HepG2 (cell line): ENCODE results near the gene RPS25. TPM values are rescaled to one million over a fixed set of nuclear protein-coding genes. Genes with fewer than 3 reads are reported as not detected.

Experiments
- ATAD3A ChIP-seq: sonication (generic); formaldehyde crosslinking; IDR thresholded peaks from 2 replicates; pipeline ENCODE4 v1.4.0; 2020; ENCODE audit warnings: missing genetic modification reagents
- CENPX ChIP-seq: sonication (generic); formaldehyde crosslinking; IDR thresholded peaks from 2 replicates; pipeline ENCODE4 v1.9.0; 2021; ENCODE audit warnings: mild to moderate bottlenecking, missing genetic modification reagents, moderate library complexity
- FOXA3 ChIP-seq: IDR thresholded peaks from 2 replicates; pipeline ENCODE4 v1.6.1; 2016; ENCODE audit warnings: missing genetic modification reagents, missing compliant biosample characterization
- HES4 ChIP-seq: sonication (generic); formaldehyde crosslinking; IDR thresholded peaks from 2 replicates; pipeline ENCODE4 v1.9.0; 2021; ENCODE audit warnings: mild to moderate bottlenecking, missing genetic modification reagents, borderline replicate concordance
- HNF4A ChIP-seq: sonication (generic); formaldehyde crosslinking; IDR thresholded peaks from 2 replicates; pipeline ENCODE4 v1.4.0; 2020; ENCODE audit warnings: missing genetic modification reagents
- KLF16 ChIP-seq, 2 experiments: sonication (generic) in 1 of 2; formaldehyde crosslinking in 1 of 2; IDR thresholded peaks; 2 replicates each; pipeline versions ENCODE4 v1.6.1 to v1.8.0; 2016 to 2023; ENCODE audit warnings: missing genetic modification reagents in 2 of 2, missing compliant biosample characterization in 1 of 2
- NFIB ChIP-seq: sonication (generic); formaldehyde crosslinking; IDR thresholded peaks from 2 replicates; pipeline ENCODE4 v1.9.0; 2021; ENCODE audit warnings: missing genetic modification reagents, mild to moderate bottlenecking, borderline replicate concordance
- NFRKB ChIP-seq: fragments of 450-650 bp; IDR thresholded peaks from 2 replicates; pipeline ENCODE4 v1.6.1; 2017
- POGZ ChIP-seq: sonication (generic); formaldehyde crosslinking; IDR thresholded peaks from 2 replicates; pipeline ENCODE4 v1.4.0; 2020; ENCODE audit warnings: mild to moderate bottlenecking, missing genetic modification reagents
- REPIN1 ChIP-seq: sonication (generic); formaldehyde crosslinking; IDR thresholded peaks from 2 replicates; pipeline ENCODE4 v1.8.0; 2022; ENCODE audit warnings: missing genetic modification reagents, low read depth, mild to moderate bottlenecking, borderline replicate concordance
- RFXANK ChIP-seq: IDR thresholded peaks from 2 replicates; pipeline ENCODE4 v1.6.1; 2016
- SIN3A ChIP-seq: IDR thresholded peaks from 2 replicates; pipeline ENCODE4 v1.6.1; 2011; ENCODE audit warnings: low read depth, mild to moderate bottlenecking, control low read depth, low read length, borderline replicate concordance
- SRSF9 ChIP-seq: fragments of 200-400 bp; formaldehyde crosslinking; IDR thresholded peaks from 2 replicates; pipeline ENCODE4 v1.6.1; 2018; ENCODE audit warnings: borderline replicate concordance, mild to moderate bottlenecking, low read depth, low read length; ENCODE audit not compliant: insufficient read depth, poor library complexity, severe bottlenecking
- TAF1 ChIP-seq: sonication (generic); formaldehyde crosslinking; IDR thresholded peaks from 2 replicates; pipeline ENCODE4 v1.4.0; 2020; ENCODE audit warnings: missing genetic modification reagents
- TEAD3 ChIP-seq: optimal IDR thresholded peaks from 2 replicates; pipeline ENCODE3; 2016; ENCODE audit warnings: borderline replicate concordance
- ZMYM2 ChIP-seq: sonication (generic); formaldehyde crosslinking; IDR thresholded peaks from 2 replicates; pipeline ENCODE4 v1.8.0; 2022; ENCODE audit warnings: mild to moderate bottlenecking, missing genetic modification reagents
- ZNF143 ChIP-seq: sonication (generic); formaldehyde crosslinking; IDR thresholded peaks from 2 replicates; pipeline ENCODE4 v1.4.0; 2020; ENCODE audit warnings: missing genetic modification reagents
- ZNF20 ChIP-seq: sonication (generic); formaldehyde crosslinking; IDR thresholded peaks from 2 replicates; pipeline ENCODE4 v1.4.0; 2020; ENCODE audit warnings: mild to moderate bottlenecking, moderate library complexity, missing genetic modification reagents
- ZNF232 ChIP-seq: sonication (generic); formaldehyde crosslinking; IDR thresholded peaks from 2 replicates; pipeline ENCODE4 v1.4.0; 2020; ENCODE audit warnings: missing genetic modification reagents, borderline replicate concordance
- ZNF276 ChIP-seq: sonication (generic); formaldehyde crosslinking; IDR thresholded peaks from 2 replicates; pipeline ENCODE4 v1.4.0; 2020; ENCODE audit warnings: mild to moderate bottlenecking, low read depth, missing genetic modification reagents
- ZNF281 ChIP-seq: sonication (generic); formaldehyde crosslinking; IDR thresholded peaks from 2 replicates; pipeline ENCODE4 v1.4.0; 2020; ENCODE audit warnings: missing genetic modification reagents, borderline replicate concordance
- ZNF382 ChIP-seq: sonication (generic); formaldehyde crosslinking; IDR thresholded peaks from 2 replicates; pipeline ENCODE4 v1.5.0; 2020; ENCODE audit warnings: missing genetic modification reagents, mild to moderate bottlenecking, borderline replicate concordance
- ZNF512 ChIP-seq: sonication (generic); formaldehyde crosslinking; IDR thresholded peaks from 2 replicates; pipeline ENCODE4 v1.4.0; 2020; ENCODE audit warnings: mild to moderate bottlenecking, missing genetic modification reagents
- ZNF557 ChIP-seq: sonication (generic); formaldehyde crosslinking; IDR thresholded peaks from 2 replicates; pipeline ENCODE4 v1.4.0; 2020; ENCODE audit warnings: missing genetic modification reagents
- polyA plus RNA-seq, 8 experiments: library from polyadenylated mRNA; depleted of rRNA in 3 of 8; stranded (reverse) in 7 of 8; unstranded in 1 of 8; fragments of >200 nt; fragmentation: Illumina TruSeq in 4 of 8; extraction: Trizol in 4 of 8; gene quantifications; 2 replicates each; pipeline versions ENCODE4 v1.2.1 to v1.2.3, GENCODE V29; 2011 to 2016; ENCODE audit warnings: low read depth in 4 of 8, missing spikeins in 1 of 8, mixed read lengths in 1 of 8; ENCODE audit not compliant: insufficient read depth in 1 of 8
- total RNA-seq, 5 experiments: library from RNA; depleted of rRNA; stranded (reverse); fragments of >200 nt; fragmentation: Illumina TruSeq; extraction: Trizol; gene quantifications; 2 replicates each; pipeline ENCODE4 v1.2.3, GENCODE V29; 2016; ENCODE audit warnings: low read depth in 1 of 5
- TF ChIP-seq, protein P1 (sequence below): sonication (generic); formaldehyde crosslinking; IDR thresholded peaks from 2 replicates; pipeline ENCODE4 v1.4.0; 2020; ENCODE audit warnings: mild to moderate bottlenecking, missing genetic modification reagents

RPS25 gene
- total and polyA plus RNA-seq, 2 of the 13 experiments (the other 11 are each of a cell fraction or from before 2014, with no cell fraction given), result 839 to 1,415 TPM

GRCh38 chr11:119056421-119056999 lies 38.4 kb upstream of the RPS25 start (continued):
- TF ChIP-seq ZNF512 (CRISPR knock-in tag) (no peak), SRSF9 (no peak), ZNF382 (CRISPR knock-in tag) (no peak), HES4 (CRISPR knock-in tag) (peak; percentile 69; the same call in 1 of the 2 replicates), TAF1 (CRISPR knock-in tag) (no peak), HNF4A (no peak), ZNF232 (CRISPR knock-in tag) (peak; percentile 51; the same call in 1 of the 2 replicates), SIN3A (no peak), RFXANK (CRISPR knock-in tag) (no peak), ZMYM2 (CRISPR knock-in tag) (no peak), ATAD3A (CRISPR knock-in tag) (no peak), FOXA3 (CRISPR knock-in tag) (no peak), TEAD3 (CRISPR knock-in tag) (no peak), KLF16 (CRISPR knock-in tag; IDR thresholded peaks at IDR 0.05) (no peak), ZNF557 (CRISPR knock-in tag) (no peak), CENPX (CRISPR knock-in tag) (no peak), ZNF143 (no peak), ZNF20 (CRISPR knock-in tag) (0 out of 2 replicates have a peak, but pooled peaks have one; percentile 37), ZNF281 (CRISPR knock-in tag) (no peak), POGZ (CRISPR knock-in tag) (no peak), NFRKB (no peak), REPIN1 (CRISPR knock-in tag) (no peak), ZNF276 (CRISPR knock-in tag) (no peak), NFIB (CRISPR knock-in tag) (no peak)
- TF ChIP-seq, protein P1, sequence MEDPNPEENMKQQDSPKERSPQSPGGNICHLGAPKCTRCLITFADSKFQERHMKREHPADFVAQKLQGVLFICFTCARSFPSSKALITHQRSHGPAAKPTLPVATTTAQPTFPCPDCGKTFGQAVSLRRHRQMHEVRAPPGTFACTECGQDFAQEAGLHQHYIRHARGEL (CRISPR knock-in tag), result no peak
